Measurements from ENCODE around the gene CDC20. TPM values are rescaled to one million over a fixed set of nuclear protein-coding genes. Genes with fewer than 3 reads are reported as not detected.

The CDC20 gene
- total RNA-seq, 1 experiment from 2014 or later, result 96.9 TPM

DNA sequence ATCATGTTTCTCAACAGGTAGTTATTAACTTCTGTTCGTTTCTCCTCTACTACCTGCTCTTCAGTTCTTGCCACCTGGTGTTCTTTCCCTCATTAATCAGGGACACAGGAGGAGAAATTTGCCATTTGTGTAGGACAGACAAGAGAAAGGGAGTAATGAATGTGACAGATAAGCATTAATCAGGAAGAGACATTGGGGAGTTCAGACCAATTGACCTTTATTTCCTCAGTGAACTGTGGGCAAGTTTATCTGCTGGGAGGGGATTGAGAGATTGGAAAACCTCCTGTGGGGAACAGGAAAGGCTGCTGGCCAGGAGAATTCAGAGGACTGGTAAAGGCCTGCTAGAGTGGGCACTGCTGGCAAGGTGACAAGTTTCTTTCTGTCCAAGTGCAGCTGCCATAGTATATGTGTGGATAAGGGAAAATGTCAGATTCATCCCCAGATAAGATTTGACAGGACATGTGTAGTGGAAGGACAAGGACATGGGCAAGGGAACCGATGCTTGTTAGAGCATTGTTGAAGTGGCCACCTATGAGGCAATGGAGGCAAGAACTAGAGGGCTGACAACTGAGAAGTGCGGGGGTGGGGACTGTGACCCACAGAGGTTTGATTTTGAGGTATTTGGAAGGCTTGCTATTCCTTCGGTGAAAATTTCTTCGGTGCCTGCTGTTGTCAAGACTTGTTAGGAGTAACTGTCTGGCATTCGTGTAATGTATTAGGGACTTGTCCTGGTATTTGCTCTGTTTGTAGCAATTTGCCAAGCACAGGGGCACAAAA, 43.5 kb downstream of the CDC20 start:
- H4K20me1 ChIP-seq (ENCODE audit: insufficient read depth, low read depth, low read length), result peaks cover 4% of the 10 kb centered on the region; the same call in 1 of the 2 replicates
- H3K27me3 ChIP-seq (ENCODE audit: low read length), result no peaks in the 10 kb centered on the region
- peaks cover 22% of the 10 kb centered on the region for H3K79me2 ChIP-seq (ENCODE audit: low read length)
- no peak overlapping the region for H3K4me3 ChIP-seq (ENCODE audit: low read length)
- peaks cover 13% of the 10 kb centered on the region; the same call in 1 of the 2 replicates for H3K36me3 ChIP-seq (ENCODE audit: insufficient read depth, low read length)
- H3K9me3 ChIP-seq (ENCODE audit: low read length), result no peaks in the 10 kb centered on the region
- no peaks in the 10 kb centered on the region for H3K4me1 ChIP-seq (ENCODE audit: low read length)
- no peaks in the 10 kb centered on the region for H3K9me2 ChIP-seq (replicated peaks; ENCODE audit: insufficient read depth, low read length)
- no peak overlapping the region for H3K27ac ChIP-seq (ENCODE audit: low read length)
- no peak overlapping the region for H3K4me2 ChIP-seq (ENCODE audit: low read depth, low read length, poor library complexity, severe bottlenecking)
- DNase-seq, result no peak
- H2AFZ ChIP-seq (ENCODE audit: low read length), result no peak overlapping the region
- no peak overlapping the region for H3K9ac ChIP-seq (ENCODE audit: low read length)

DNA sequence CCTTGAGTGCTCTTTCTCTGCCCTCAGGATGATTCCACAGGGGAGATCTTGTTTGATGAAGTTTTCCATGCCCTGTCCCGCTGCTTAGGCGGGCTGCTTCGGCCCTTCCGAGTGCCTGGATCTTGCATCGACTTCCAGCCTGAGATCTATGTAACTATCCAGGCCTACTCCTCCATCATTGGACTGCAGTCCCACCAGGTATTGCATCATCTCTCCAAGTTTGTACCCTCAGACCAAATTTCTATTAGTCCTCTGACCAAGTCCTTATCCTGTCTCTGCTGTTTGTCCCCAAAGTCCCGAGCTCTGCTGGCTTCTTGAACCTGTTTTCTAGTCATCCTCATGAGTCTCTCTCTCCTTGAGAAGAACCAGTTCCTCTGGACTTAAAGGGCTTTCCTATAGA, 45.6 kb downstream of the CDC20 start:
- H3K36me3 ChIP-seq (ENCODE audit: insufficient read depth, low read length), result peaks cover 13% of the 10 kb centered on the region; the same call in 1 of the 2 replicates

DNA sequence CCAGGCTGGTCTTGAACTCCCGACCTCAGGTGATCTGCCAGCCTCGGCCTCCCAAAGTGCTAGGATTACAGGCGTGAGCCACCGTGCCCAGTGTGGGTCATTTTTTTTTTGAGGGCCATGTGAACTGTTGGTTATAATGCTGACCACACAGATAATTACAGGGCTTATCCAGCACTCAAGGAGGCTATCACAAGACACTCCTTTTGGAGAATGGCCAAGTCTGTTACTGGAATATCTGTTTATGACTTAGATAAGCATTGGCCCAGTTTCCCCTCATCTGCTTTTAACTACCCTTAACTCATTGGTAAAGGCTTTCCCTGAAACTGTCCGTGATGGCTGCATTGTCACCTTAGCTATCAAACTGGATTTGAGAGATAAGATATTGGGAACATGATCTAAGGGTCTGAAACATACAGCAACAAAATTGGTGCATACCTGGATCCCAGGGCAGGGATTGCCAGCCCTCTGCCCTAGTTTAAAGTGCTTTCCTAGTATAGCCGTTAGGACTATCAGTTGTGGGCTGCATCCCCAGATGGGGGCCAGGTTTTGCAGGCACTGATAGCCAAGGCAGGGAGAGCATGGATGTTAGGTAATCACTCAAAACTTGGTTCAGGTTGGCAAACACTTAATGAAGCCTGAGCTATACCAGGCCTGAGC, 46.6 kb downstream of the CDC20 start:
- Histone ChIP-seq H3K4me2 (ENCODE audit: low read depth, low read length, poor library complexity, severe bottlenecking) (no peak overlapping the region), H3K27ac (ENCODE audit: low read length) (no peak overlapping the region), H3K9me3 (ENCODE audit: low read length) (no peaks in the 10 kb centered on the region), H3K4me1 (ENCODE audit: low read length) (no peaks in the 10 kb centered on the region), H3K4me3 (ENCODE audit: low read length) (no peak overlapping the region), H3K27me3 (ENCODE audit: low read length) (no peaks in the 10 kb centered on the region), H3K79me2 (ENCODE audit: low read length) (peaks cover 10% of the 10 kb centered on the region), H3K36me3 (ENCODE audit: insufficient read depth, low read length) (peaks cover 13% of the 10 kb centered on the region; the same call in 1 of the 2 replicates), H2AFZ (ENCODE audit: low read length) (no peak overlapping the region), H4K20me1 (ENCODE audit: insufficient read depth, low read depth, low read length) (peaks cover 4% of the 10 kb centered on the region; the same call in 1 of the 2 replicates), H3K9ac (ENCODE audit: low read length) (no peak overlapping the region), H3K9me2 (replicated peaks; ENCODE audit: insufficient read depth, low read length) (no peaks in the 10 kb centered on the region)
- no peak for DNase-seq

More for the DNA sequence above, 45.6 kb downstream of the CDC20 start:
- Histone ChIP-seq H3K9ac (ENCODE audit: low read length) (no peak overlapping the region), H3K79me2 (ENCODE audit: low read length) (peaks cover 16% of the 10 kb centered on the region), H4K20me1 (ENCODE audit: insufficient read depth, low read depth, low read length) (peaks cover 4% of the 10 kb centered on the region; the same call in 1 of the 2 replicates), H3K4me3 (ENCODE audit: low read length) (no peak overlapping the region), H3K4me1 (ENCODE audit: low read length) (no peaks in the 10 kb centered on the region), H3K9me2 (replicated peaks; ENCODE audit: insufficient read depth, low read length) (no peaks in the 10 kb centered on the region), H2AFZ (ENCODE audit: low read length) (no peak overlapping the region), H3K27me3 (ENCODE audit: low read length) (no peaks in the 10 kb centered on the region), H3K4me2 (ENCODE audit: low read depth, low read length, poor library complexity, severe bottlenecking) (no peak overlapping the region), H3K27ac (ENCODE audit: low read length) (no peak overlapping the region), H3K9me3 (ENCODE audit: low read length) (no peaks in the 10 kb centered on the region)
- DNase-seq, result no peak

DNA sequence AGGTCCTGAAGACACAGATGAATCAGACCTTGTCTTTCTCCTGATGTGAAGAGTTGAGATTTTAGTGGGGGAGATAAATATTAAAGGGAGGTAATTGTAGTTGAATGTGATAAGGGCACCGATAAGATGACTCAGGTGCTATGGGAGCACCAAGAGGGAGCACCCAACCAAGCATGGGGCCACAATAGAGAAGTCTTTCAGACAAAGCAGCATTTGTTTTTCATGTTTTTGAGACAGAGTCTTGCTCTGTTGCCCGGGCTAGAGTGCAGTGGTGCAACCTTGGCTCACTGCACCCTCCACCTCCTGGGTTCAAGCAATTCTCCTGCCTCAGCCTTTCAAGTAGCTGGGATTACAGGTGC, 47.1 kb downstream of the CDC20 start:
- H3K27me3 ChIP-seq (ENCODE audit: low read length), result no peaks in the 10 kb centered on the region
- no peak overlapping the region for H3K27ac ChIP-seq (ENCODE audit: low read length)
- H2AFZ ChIP-seq (ENCODE audit: low read length), result no peak overlapping the region
- no peak overlapping the region for H3K4me2 ChIP-seq (ENCODE audit: low read depth, low read length, poor library complexity, severe bottlenecking)
- peaks cover 4% of the 10 kb centered on the region; the same call in 1 of the 2 replicates for H4K20me1 ChIP-seq (ENCODE audit: insufficient read depth, low read depth, low read length)
- H3K9me2 ChIP-seq (replicated peaks; ENCODE audit: insufficient read depth, low read length), result no peaks in the 10 kb centered on the region
- no peak overlapping the region for H3K9ac ChIP-seq (ENCODE audit: low read length)
- H3K79me2 ChIP-seq (ENCODE audit: low read length), result peaks cover 10% of the 10 kb centered on the region
- H3K36me3 ChIP-seq (ENCODE audit: insufficient read depth, low read length), result peaks cover 13% of the 10 kb centered on the region; the same call in 1 of the 2 replicates
- H3K9me3 ChIP-seq (ENCODE audit: low read length), result no peaks in the 10 kb centered on the region
- DNase-seq, result no peak
- H3K4me1 ChIP-seq (ENCODE audit: low read length), result no peaks in the 10 kb centered on the region
- H3K4me3 ChIP-seq (ENCODE audit: low read length), result no peak overlapping the region

DNA sequence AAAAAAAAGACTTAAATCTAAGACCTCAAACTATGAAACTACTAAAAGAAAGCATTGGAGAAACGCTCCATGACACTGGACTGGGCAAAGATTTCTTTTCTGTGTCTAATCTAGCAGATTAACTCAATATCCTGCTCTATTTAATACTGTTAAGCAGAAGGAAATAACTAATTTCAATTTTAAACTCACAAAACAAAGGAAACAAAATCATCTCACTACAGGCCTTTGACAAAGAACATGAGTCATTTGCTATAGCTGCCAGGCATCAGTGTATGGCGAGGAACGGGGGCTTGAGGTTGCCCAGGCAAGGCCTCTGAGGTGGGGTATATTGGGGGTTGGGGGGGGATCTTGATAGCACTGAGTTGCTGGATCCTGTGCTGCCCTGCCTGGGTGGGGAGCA, 51.8 kb downstream of the CDC20 start:
- H3K9me3 ChIP-seq (ENCODE audit: low read length), result no peaks in the 10 kb centered on the region
- no peak for DNase-seq
- H3K4me1 ChIP-seq (ENCODE audit: low read length), result no peaks in the 10 kb centered on the region
- H3K4me2 ChIP-seq (ENCODE audit: low read depth, low read length, poor library complexity, severe bottlenecking), result no peak overlapping the region
- no peak overlapping the region for H3K9ac ChIP-seq (ENCODE audit: low read length)
- no peaks in the 10 kb centered on the region for H3K79me2 ChIP-seq (ENCODE audit: low read length)
- peaks cover 13% of the 10 kb centered on the region; the same call in 1 of the 2 replicates for H3K36me3 ChIP-seq (ENCODE audit: insufficient read depth, low read length)
- H3K27me3 ChIP-seq (ENCODE audit: low read length), result no peaks in the 10 kb centered on the region
- H3K27ac ChIP-seq (ENCODE audit: low read length), result no peak overlapping the region
- no peaks in the 10 kb centered on the region for H4K20me1 ChIP-seq (ENCODE audit: insufficient read depth, low read depth, low read length)
- H3K4me3 ChIP-seq (ENCODE audit: low read length), result no peak overlapping the region
- no peak overlapping the region for H2AFZ ChIP-seq (ENCODE audit: low read length)
- H3K9me2 ChIP-seq (replicated peaks; ENCODE audit: insufficient read depth, low read length), result no peaks in the 10 kb centered on the region

Other genes starting within 250 kb of the CDC20 start
- 59.5 and 87.6 TPM in 2 replicates for gene EBNA1BP2, start 186.7 kb upstream of the CDC20 start, total RNA-seq (2014; rRNA removed; shearing (Covaris generic); ENCODE audit: low replicate concordance)
- gene CFAP57, start 186.7 kb upstream of the CDC20 start, total RNA-seq (2014; rRNA removed; shearing (Covaris generic); ENCODE audit: low replicate concordance), result not detected in 2 replicates
- gene TMEM125, start 89.0 kb upstream of the CDC20 start, total RNA-seq (2014; rRNA removed; shearing (Covaris generic); ENCODE audit: low replicate concordance), result not detected in 2 replicates
- not detected in 2 replicates for gene C1orf210, start 73.4 kb upstream of the CDC20 start, total RNA-seq (2014; rRNA removed; shearing (Covaris generic); ENCODE audit: low replicate concordance)
- not detected in 2 replicates for gene TIE1, start 58.0 kb upstream of the CDC20 start, total RNA-seq (2014; rRNA removed; shearing (Covaris generic); ENCODE audit: low replicate concordance)
- not detected in 2 replicates for gene MPL, start 21.2 kb upstream of the CDC20 start, total RNA-seq (2014; rRNA removed; shearing (Covaris generic); ENCODE audit: low replicate concordance)
- 37.4 and 48.5 TPM in 2 replicates for gene ELOVL1, start 9.0 kb downstream of the CDC20 start, total RNA-seq (2014; rRNA removed; shearing (Covaris generic); ENCODE audit: low replicate concordance)
- gene MED8, start 30.8 kb downstream of the CDC20 start, total RNA-seq (2014; rRNA removed; shearing (Covaris generic); ENCODE audit: low replicate concordance), result 42.5 and 50.7 TPM in 2 replicates
- gene SZT2, start 30.9 kb downstream of the CDC20 start, total RNA-seq (2014; rRNA removed; shearing (Covaris generic); ENCODE audit: low replicate concordance), result 24.9 and 31.3 TPM in 2 replicates
- gene HYI, start 95.0 kb downstream of the CDC20 start, total RNA-seq (2014; rRNA removed; shearing (Covaris generic); ENCODE audit: low replicate concordance), result not detected in 2 replicates
- not detected in 2 replicates for gene PTPRF, start 171.9 kb downstream of the CDC20 start, total RNA-seq (2014; rRNA removed; shearing (Covaris generic); ENCODE audit: low replicate concordance)